SK-N-SH (cell line): Measurements from ENCODE around the gene DYRK1A. TPM values are rescaled to one million over a fixed set of nuclear protein-coding genes. Genes with fewer than 3 reads are reported as not detected.

Source experiments
- CTCF ChIA-PET: fragments of 300-600, 350-600 bp; formaldehyde crosslinking; extraction: SDS; loops from one replicate; lab custom pipeline; 2021; lab: Yijun Ruan, JAX
- POLR2A ChIA-PET: fragments of 350-600 bp; sonication (Branson Sonifier 250); formaldehyde crosslinking; extraction: SDS; loops from one replicate; lab custom pipeline; 2020; ENCODE audit warnings: antibody characterized with exemption, inconsistent platforms; lab: Yijun Ruan, JAX
- DNase-seq: peaks from one replicate; pipeline ENCODE4 v3.0.0; 2012
- H2AFZ ChIP-seq: fragments of 200-600 bp; sonication (generic); 2 replicates; pipeline ENCODE4 v1.8.1; 2016; ENCODE audit warnings: antibody characterized with exemption, mild to moderate bottlenecking, low read depth
- H3F3A ChIP-seq: fragments of 200-600 bp; sonication (generic); replicated peaks from 2 replicates; pipeline ENCODE3; 2016; ENCODE audit warnings: antibody characterized with exemption, mild to moderate bottlenecking; ENCODE audit not compliant: insufficient read depth
- H3K27ac ChIP-seq, 2 experiments: fragments of 200-500 bp in 1 of 2; fragments of 200-600 bp in 1 of 2; sonication (Bioruptor generic) in 1 of 2; sonication (generic), shearing (Covaris generic) in 1 of 2; 2 replicates each; pipeline versions ENCODE4 v1.5.1 to v1.6.1; 2014 to 2016; ENCODE audit warnings: low read depth in 2 of 2, inconsistent platforms in 1 of 2, low read length in 1 of 2, mild to moderate bottlenecking in 1 of 2, mixed read lengths in 1 of 2
- H3K27me3 ChIP-seq: fragments of 200-600 bp; sonication (generic), shearing (Covaris generic); 2 replicates; pipeline ENCODE4 v1.6.1; 2016; ENCODE audit warnings: mixed run types; ENCODE audit not compliant: insufficient read depth
- H3K36me3 ChIP-seq, 2 experiments: fragments of 200-500 bp in 1 of 2; fragments of 200-600 bp in 1 of 2; sonication (Bioruptor generic) in 1 of 2; sonication (generic) in 1 of 2; replicated peaks in 1 of 2; 2 replicates each; pipeline versions ENCODE3 to v1.5.1; 2014 to 2016; ENCODE audit warnings: low read length in 1 of 2, mild to moderate bottlenecking in 1 of 2; ENCODE audit not compliant: insufficient read depth in 2 of 2, control insufficient read depth in 1 of 2
- H3K4me1 ChIP-seq, 2 experiments: fragments of 200-500 bp in 1 of 2; fragments of 200-600 bp in 1 of 2; sonication (Bioruptor generic) in 1 of 2; sonication (generic), shearing (Covaris generic) in 1 of 2; 2 replicates each; pipeline versions ENCODE4 v1.5.1 to v1.6.1; 2014 to 2016; ENCODE audit warnings: low read depth in 1 of 2, low read length in 1 of 2, mixed run types in 1 of 2; ENCODE audit not compliant: insufficient read depth in 2 of 2, control insufficient read depth in 1 of 2
- H3K4me2 ChIP-seq: fragments of 200-600 bp; sonication (generic), shearing (Covaris generic); 2 replicates; pipeline ENCODE4 v1.6.1; 2017; ENCODE audit warnings: mixed run types
- H3K4me3 ChIP-seq, 2 experiments: fragments of 200-500 bp in 1 of 2; fragments of 200-600 bp in 1 of 2; sonication (Bioruptor generic) in 1 of 2; sonication (generic), shearing (Covaris generic) in 1 of 2; 2 replicates each; pipeline versions ENCODE4 v1.5.1 to v1.8.1; 2014 to 2016; ENCODE audit warnings: low read depth in 2 of 2, inconsistent platforms in 1 of 2, low read length in 1 of 2, mild to moderate bottlenecking in 1 of 2, mixed read lengths in 1 of 2, moderate library complexity in 1 of 2
- H3K79me2 ChIP-seq: fragments of 200-600 bp; sonication (generic); 2 replicates; pipeline ENCODE4 v1.8.1; 2017; ENCODE audit warnings: mild to moderate bottlenecking; ENCODE audit not compliant: insufficient read depth
- H3K9ac ChIP-seq: fragments of 200-600 bp; sonication (generic); 2 replicates; pipeline ENCODE4 v1.6.1; 2017; ENCODE audit warnings: mixed run types
- H3K9me2 ChIP-seq: fragments of 200-600 bp; sonication (generic); 2 replicates; pipeline ENCODE4 v1.6.1; 2017; ENCODE audit warnings: mixed run types
- H3K9me3 ChIP-seq: fragments of 200-600 bp; sonication (generic); 2 replicates; pipeline ENCODE4 v1.6.1; 2017; ENCODE audit warnings: mixed run types, mild to moderate bottlenecking, moderate library complexity
- H4K20me1 ChIP-seq: fragments of 200-600 bp; sonication (generic); 2 replicates; pipeline ENCODE4 v1.6.1; 2017; ENCODE audit warnings: mild to moderate bottlenecking, mixed run types; ENCODE audit not compliant: insufficient read depth
- CHD2 ChIP-seq: fragments of 150-350 bp; IDR thresholded peaks from 2 replicates; pipeline ENCODE4 v1.6.1; 2018; ENCODE audit warnings: low read length; ENCODE audit not compliant: partially characterized antibody
- CTCF ChIP-seq: fragments of 200-600 bp; sonication (generic); IDR thresholded peaks from 2 replicates; pipeline ENCODE4 v1.6.1; 2017; ENCODE audit warnings: antibody characterized with exemption, mild to moderate bottlenecking, moderate library complexity
- ELF1 ChIP-seq: IDR thresholded peaks from 2 replicates; pipeline ENCODE4 v1.4.0; 2012
- FOSL2 ChIP-seq: IDR thresholded peaks from 2 replicates; pipeline ENCODE4 v1.4.0; 2012; ENCODE audit warnings: low read depth, mild to moderate bottlenecking, moderate library complexity, borderline replicate concordance
- FOXM1 ChIP-seq: IDR thresholded peaks from 2 replicates; pipeline ENCODE4 v1.4.0; 2012; ENCODE audit warnings: low read depth, mild to moderate bottlenecking
- GATA2 ChIP-seq: sonication (generic); formaldehyde crosslinking; IDR thresholded peaks from 2 replicates; pipeline ENCODE4 v1.5.0; 2020; ENCODE audit warnings: mild to moderate bottlenecking, missing genetic modification reagents
- IRF3 ChIP-seq: fragments of 150-350 bp; IDR thresholded peaks from 2 replicates; pipeline ENCODE4 v1.6.1; 2016; ENCODE audit warnings: mild to moderate bottlenecking, low read depth, low read length
- MEF2A ChIP-seq: IDR thresholded peaks from 2 replicates; pipeline ENCODE4 v1.4.0; 2012; ENCODE audit warnings: low read depth, borderline replicate concordance
- NFIC ChIP-seq: IDR thresholded peaks from 2 replicates; pipeline ENCODE4 v1.4.0; 2012; ENCODE audit warnings: borderline replicate concordance
- NRF1 ChIP-seq: IDR thresholded peaks from 2 replicates; pipeline ENCODE4 v1.6.1; 2012; ENCODE audit warnings: low read depth, mild to moderate bottlenecking, low read length
- RCOR1 ChIP-seq: fragments of 150-350 bp; IDR thresholded peaks from 2 replicates; pipeline ENCODE4 v1.6.1; 2017; ENCODE audit warnings: antibody characterized with exemption, low read length
- SIN3A ChIP-seq: IDR thresholded peaks from 2 replicates; pipeline ENCODE4 v1.6.1; 2012; ENCODE audit warnings: low read depth, mild to moderate bottlenecking, low read length, moderate library complexity, borderline replicate concordance
- USF1 ChIP-seq: IDR thresholded peaks from 2 replicates; pipeline ENCODE4 v1.4.0; 2012; ENCODE audit warnings: low read depth, borderline replicate concordance
- ZBTB33 ChIP-seq: IDR thresholded peaks from 2 replicates; pipeline ENCODE4 v1.4.0; 2012; ENCODE audit warnings: low read depth, borderline replicate concordance
- whole genome bisulfite sequencing: methylation state at CpG from one replicate; pipeline ENCODE4 v1.1.6; 2017; ENCODE audit warnings: low lambda C conversion rate; 5-methylcytosine and 5-hydroxymethylcytosine counted together
- polyA plus RNA-seq, 3 experiments: library from polyadenylated mRNA; depleted of rRNA; stranded (reverse); fragments of >200 nt; gene quantifications; 2 replicates each; pipeline ENCODE4 v1.2.3, GENCODE V29; 2012
- TF ChIP-seq, protein P1 (sequence below): fragments of 150-350 bp; IDR thresholded peaks from 2 replicates; pipeline ENCODE4 v1.6.1; 2017; ENCODE audit warnings: antibody characterized with exemption, low read length, low read depth, borderline replicate concordance
- TF ChIP-seq, protein P2 (sequence below): IDR thresholded peaks from 2 replicates; pipeline ENCODE4 v1.4.0; 2012; ENCODE audit warnings: low read depth
- TF ChIP-seq, protein P3 (sequence below): IDR thresholded peaks from 2 replicates; pipeline ENCODE4; 2012

Gene DYRK1A
- polyA plus RNA-seq, 1 of the 3 experiments (the other 2 are of a cell fraction), result 19.3 TPM

DNA sequence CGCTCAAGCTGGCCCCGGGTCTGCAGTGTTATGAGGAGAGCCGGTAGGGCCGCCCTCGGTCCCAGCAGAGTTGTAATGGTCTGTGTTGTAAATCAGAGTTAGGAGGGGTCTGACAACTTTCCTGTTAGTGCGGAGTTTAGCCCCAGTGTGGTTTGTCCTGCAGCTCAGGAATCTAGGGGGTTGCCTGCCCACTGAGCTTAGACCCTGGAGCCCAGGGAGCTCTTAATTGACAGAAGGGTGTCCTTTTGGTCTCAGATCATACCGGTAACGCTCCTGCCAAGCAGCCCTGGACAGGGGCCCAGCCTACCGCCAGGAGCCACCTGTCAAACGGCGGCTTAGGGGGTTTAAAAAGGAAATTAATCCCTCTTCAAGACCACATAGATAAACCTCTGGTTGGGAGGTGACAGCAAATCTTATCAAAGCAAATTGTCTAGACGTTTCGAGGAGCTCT is 164.4 kb downstream of the DYRK1A start:
- H3K9ac ChIP-seq, result no peak overlapping the region
- H4K20me1 ChIP-seq, result no peaks in the 10 kb centered on the region
- no peaks in the 10 kb centered on the region for H3K27me3 ChIP-seq
- H3K9me3 ChIP-seq, result no peaks in the 10 kb centered on the region
- no peaks in the 10 kb centered on the region for H3K36me3 ChIP-seq
- H3K4me1 ChIP-seq, result peaks cover 0 to 14% of the 10 kb centered on the region in 2 experiments; a peak in 1 of 4 replicates
- no peak for DNase-seq
- H3K27ac ChIP-seq, result no peak overlapping the region
- TF ChIP-seq NRF1 (no peak), CTCF (no peak), CHD2 (no peak), ELF1 (no peak), IRF3 (no peak), USF1 (no peak), FOXM1 (no peak), GATA2 (CRISPR knock-in tag) (no peak), NFIC (no peak), SIN3A (no peak), MEF2A (no peak), ZBTB33 (no peak), FOSL2 (no peak), RCOR1 (no peak)
- TF ChIP-seq, protein P1, sequence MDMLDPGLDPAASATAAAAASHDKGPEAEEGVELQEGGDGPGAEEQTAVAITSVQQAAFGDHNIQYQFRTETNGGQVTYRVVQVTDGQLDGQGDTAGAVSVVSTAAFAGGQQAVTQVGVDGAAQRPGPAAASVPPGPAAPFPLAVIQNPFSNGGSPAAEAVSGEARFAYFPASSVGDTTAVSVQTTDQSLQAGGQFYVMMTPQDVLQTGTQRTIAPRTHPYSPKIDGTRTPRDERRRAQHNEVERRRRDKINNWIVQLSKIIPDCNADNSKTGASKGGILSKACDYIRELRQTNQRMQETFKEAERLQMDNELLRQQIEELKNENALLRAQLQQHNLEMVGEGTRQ, result no peak
- TF ChIP-seq, protein P2, sequence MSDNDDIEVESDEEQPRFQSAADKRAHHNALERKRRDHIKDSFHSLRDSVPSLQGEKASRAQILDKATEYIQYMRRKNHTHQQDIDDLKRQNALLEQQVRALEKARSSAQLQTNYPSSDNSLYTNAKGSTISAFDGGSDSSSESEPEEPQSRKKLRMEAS, result no peak
- TF ChIP-seq, protein P3, sequence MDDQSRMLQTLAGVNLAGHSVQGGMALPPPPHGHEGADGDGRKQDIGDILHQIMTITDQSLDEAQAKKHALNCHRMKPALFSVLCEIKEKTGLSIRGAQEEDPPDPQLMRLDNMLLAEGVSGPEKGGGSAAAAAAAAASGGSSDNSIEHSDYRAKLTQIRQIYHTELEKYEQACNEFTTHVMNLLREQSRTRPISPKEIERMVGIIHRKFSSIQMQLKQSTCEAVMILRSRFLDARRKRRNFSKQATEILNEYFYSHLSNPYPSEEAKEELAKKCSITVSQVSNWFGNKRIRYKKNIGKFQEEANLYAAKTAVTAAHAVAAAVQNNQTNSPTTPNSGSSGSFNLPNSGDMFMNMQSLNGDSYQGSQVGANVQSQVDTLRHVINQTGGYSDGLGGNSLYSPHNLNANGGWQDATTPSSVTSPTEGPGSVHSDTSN, result no peak
- no peak overlapping the region for H3K4me2 ChIP-seq
- POLR2A ChIA-PET, result no interaction called here
- H3K4me3 ChIP-seq, result no peak overlapping the region
- CTCF ChIA-PET, result interaction anchor here (1.5 to 1.6 kb wide), 2 partner anchors 26 to 34 kb away, joined by 3 to 5 read pairs; no protein-coding TSS in a partner anchor
- no peaks in the 10 kb centered on the region for H3F3A ChIP-seq
- 88% methylated on average over 9 of the region's 13 CpGs for WGBS
- H2AFZ ChIP-seq, result no peak overlapping the region
- no peaks in the 10 kb centered on the region for H3K79me2 ChIP-seq
- H3K9me2 ChIP-seq, result no peaks in the 10 kb centered on the region
